IMR-90 (cell line): Measurements from ENCODE around the gene TPP1. TPM values are rescaled to one million over a fixed set of nuclear protein-coding genes. Genes with fewer than 3 reads are reported as not detected.

Source experiments
- ATAC-seq: fragments of 200-7000 bp; cut with Tn5 transposase; 2 replicates; pipeline ENCODE4 v1.9.1; 2020; ENCODE audit warnings: low read depth, mild to moderate bottlenecking, moderate library complexity
- BruUV-seq: library from RNA; stranded (reverse); fragments of 400-500 nt; replicated peaks from 2 replicates; lab custom pipeline; 2021; lab: Mats Ljungman, UMichigan
- CTCF ChIA-PET: fragments of 300-600 bp; formaldehyde crosslinking; extraction: SDS; loops from one replicate; lab custom pipeline; 2021; ENCODE audit warnings: antibody characterized with exemption; lab: Yijun Ruan, JAX
- POLR2A ChIA-PET: fragments of 300-600 bp; sonication (Branson Sonifier 250); formaldehyde crosslinking; loops from one replicate; lab custom pipeline; 2022; ENCODE audit warnings: antibody characterized with exemption; ENCODE audit not compliant: unreplicated experiment; lab: Charles Lee
- DNase-seq: peaks from one replicate; pipeline ENCODE4 v3.0.0; 2013
- H2AFZ ChIP-seq: replicated peaks from 2 replicates; pipeline ENCODE3; 2013; ENCODE audit warnings: low read length, mild to moderate bottlenecking; ENCODE audit not compliant: poor library complexity
- H2AK5ac ChIP-seq: 2 replicates; pipeline ENCODE4 v1.6.1; 2013; ENCODE audit warnings: low read depth, low read length, inconsistent platforms
- H2AK9ac ChIP-seq: replicated peaks from 2 replicates; pipeline ENCODE3; 2013; ENCODE audit warnings: mild to moderate bottlenecking, low read depth, low read length, moderate library complexity; ENCODE audit not compliant: poor library complexity
- H2BK120ac ChIP-seq: 2 replicates; pipeline ENCODE4 v1.6.1; 2013; ENCODE audit warnings: low read depth, low read length, inconsistent platforms
- H2BK15ac ChIP-seq: 3 replicates; pipeline ENCODE4 v1.6.1; 2013; ENCODE audit warnings: low read depth, low read length, inconsistent platforms
- H2BK20ac ChIP-seq: 2 replicates; pipeline ENCODE4 v1.6.1; 2013; ENCODE audit warnings: low read depth, mild to moderate bottlenecking, inconsistent platforms, low read length, moderate library complexity
- H2BK5ac ChIP-seq: 2 replicates; pipeline ENCODE4 v1.6.1; 2013; ENCODE audit warnings: mild to moderate bottlenecking, low read depth, low read length, inconsistent platforms; ENCODE audit not compliant: poor library complexity, severe bottlenecking
- H3K14ac ChIP-seq: replicated peaks from 2 replicates; pipeline ENCODE4 v1.6.1; 2013; ENCODE audit warnings: low read depth, low read length, inconsistent platforms
- H3K18ac ChIP-seq: 2 replicates; pipeline ENCODE4 v1.6.1; 2013; ENCODE audit warnings: low read depth, low read length, control low read depth
- H3K23ac ChIP-seq: 2 replicates; pipeline ENCODE4 v1.6.1; 2013; ENCODE audit warnings: low read depth, low read length, inconsistent platforms
- H3K27ac ChIP-seq: 2 replicates; pipeline ENCODE4 v1.5.1; 2013; ENCODE audit warnings: mild to moderate bottlenecking, control low read depth, low read length; ENCODE audit not compliant: insufficient read depth
- H3K27me3 ChIP-seq: 2 replicates; pipeline ENCODE4 v1.6.1; 2013; ENCODE audit warnings: low read length; ENCODE audit not compliant: control insufficient read depth, insufficient read depth
- H3K36me3 ChIP-seq: 2 replicates; pipeline ENCODE4 v1.6.1; 2013; ENCODE audit warnings: low read length, mixed read lengths; ENCODE audit not compliant: control insufficient read depth, insufficient read depth
- H3K4ac ChIP-seq: 2 replicates; pipeline ENCODE4 v1.6.1; 2013; ENCODE audit warnings: low read depth, low read length, inconsistent platforms
- H3K4me1 ChIP-seq: 2 replicates; pipeline ENCODE4 v1.6.1; 2013; ENCODE audit warnings: low read length, mixed read lengths; ENCODE audit not compliant: control insufficient read depth, insufficient read depth
- H3K4me2 ChIP-seq: 2 replicates; pipeline ENCODE4 v1.6.1; 2013; ENCODE audit warnings: low read depth, mild to moderate bottlenecking, control low read depth, low read length, moderate library complexity
- H3K4me3 ChIP-seq: 2 replicates; pipeline ENCODE4 v1.5.1; 2013; ENCODE audit warnings: low read depth, mild to moderate bottlenecking, control low read depth, low read length, moderate library complexity; ENCODE audit not compliant: insufficient read depth
- H3K56ac ChIP-seq: 2 replicates; pipeline ENCODE4 v1.6.1; 2013; ENCODE audit warnings: low read length, inconsistent platforms; ENCODE audit not compliant: insufficient read depth; ENCODE audit errors: extremely low read depth
- H3K79me1 ChIP-seq, 2 experiments: 2 replicates each; pipeline ENCODE4 v1.6.1; 2013; ENCODE audit warnings: low read length in 2 of 2, inconsistent platforms in 1 of 2, low read depth in 1 of 2
- H3K9ac ChIP-seq: 2 replicates; pipeline ENCODE4 v1.6.1; 2013; ENCODE audit warnings: low read depth, low read length, control low read depth
- H3K9me1 ChIP-seq: 2 replicates; pipeline ENCODE4 v1.6.1; 2013; ENCODE audit warnings: low read length, inconsistent platforms; ENCODE audit not compliant: insufficient read depth
- H3K9me3 ChIP-seq: 2 replicates; pipeline ENCODE4 v1.6.1; 2013; ENCODE audit warnings: low read length; ENCODE audit not compliant: control insufficient read depth, insufficient read depth
- H4K20me1 ChIP-seq: 2 replicates; pipeline ENCODE4 v1.6.1; 2013; ENCODE audit warnings: low read length, inconsistent platforms; ENCODE audit not compliant: insufficient read depth
- H4K5ac ChIP-seq: 2 replicates; pipeline ENCODE4 v1.6.1; 2013; ENCODE audit warnings: mild to moderate bottlenecking, low read depth, low read length, control low read depth
- H4K8ac ChIP-seq, 2 experiments: 2 replicates each; pipeline ENCODE4 v1.6.1; 2013; ENCODE audit warnings: low read depth in 2 of 2, low read length in 2 of 2, control low read depth in 1 of 2, inconsistent platforms in 1 of 2
- H4K91ac ChIP-seq: 2 replicates; pipeline ENCODE4 v1.6.1; 2013; ENCODE audit warnings: low read depth, low read length, inconsistent platforms; ENCODE audit not compliant: insufficient read depth
- CEBPB ChIP-seq: IDR thresholded peaks from 2 replicates; pipeline ENCODE4 v1.6.1; 2012; ENCODE audit warnings: low read depth, low read length, improper control_type of control experiment
- MAFK ChIP-seq: IDR thresholded peaks from 2 replicates; pipeline ENCODE4 v1.6.1; 2012; ENCODE audit warnings: low read depth, low read length, improper control_type of control experiment
- RAD21 ChIP-seq: IDR thresholded peaks from 2 replicates; pipeline ENCODE4 v1.6.1; 2012; ENCODE audit warnings: low read length, improper control_type of control experiment
- USF2 ChIP-seq: fragments of 150-350 bp; IDR thresholded peaks from 2 replicates; pipeline ENCODE4 v1.6.1; 2017; ENCODE audit warnings: mild to moderate bottlenecking, antibody characterized with exemption, low read length, low read depth
- WGBS, 2 experiments: methylation state at CpG; one replicate each; pipeline versions ENCODE4 v1.1.5 to v1.1.7; 2013; ENCODE audit warnings: missing lambda C conversion rate in 2 of 2; ENCODE audit not compliant: insufficient read length in 1 of 2; ENCODE audit errors: extremely low coverage in 2 of 2; 5-methylcytosine and 5-hydroxymethylcytosine counted together
- dilution Hi-C: fragments of 300-500 bp; cut with HindIII; formaldehyde crosslinking; loops from one replicate; pipeline ENCODE4 v1.14.3; 2018; ENCODE audit warnings: low sequenced_read_pairs; ENCODE audit not compliant: unreplicated experiment
- in situ Hi-C: fragments of 300-500 bp; cut with MboI; formaldehyde crosslinking; loops from 3 replicates; pipeline ENCODE4 v1.14.3; 2019; ENCODE audit warnings: low sequenced_read_pairs, inconsistent platforms, mixed read lengths
- intact Hi-C: fragments of 100-400 bp; cut with micrococcal nuclease; formaldehyde crosslinking; loops from 2 replicates; pipeline ENCODE4 v1.10.0; 2022
- polyA plus RNA-seq, 3 experiments: library from polyadenylated mRNA; depleted of rRNA; stranded (reverse); fragments of >200 nt; gene quantifications; 2 replicates each; pipeline ENCODE4 v1.2.3, GENCODE V29; 2012; ENCODE audit warnings: low replicate concordance in 1 of 3
- total RNA-seq: library from RNA; depleted of rRNA; stranded (reverse); fragments of >200 nt; gene quantifications from 2 replicates; pipeline ENCODE4 v1.2.3, GENCODE V29; 2012

The TPP1 gene
- total and polyA plus RNA-seq, 2 of the 4 experiments (the other 2 are of a cell fraction): 33.5 to 108 TPM

DNA sequence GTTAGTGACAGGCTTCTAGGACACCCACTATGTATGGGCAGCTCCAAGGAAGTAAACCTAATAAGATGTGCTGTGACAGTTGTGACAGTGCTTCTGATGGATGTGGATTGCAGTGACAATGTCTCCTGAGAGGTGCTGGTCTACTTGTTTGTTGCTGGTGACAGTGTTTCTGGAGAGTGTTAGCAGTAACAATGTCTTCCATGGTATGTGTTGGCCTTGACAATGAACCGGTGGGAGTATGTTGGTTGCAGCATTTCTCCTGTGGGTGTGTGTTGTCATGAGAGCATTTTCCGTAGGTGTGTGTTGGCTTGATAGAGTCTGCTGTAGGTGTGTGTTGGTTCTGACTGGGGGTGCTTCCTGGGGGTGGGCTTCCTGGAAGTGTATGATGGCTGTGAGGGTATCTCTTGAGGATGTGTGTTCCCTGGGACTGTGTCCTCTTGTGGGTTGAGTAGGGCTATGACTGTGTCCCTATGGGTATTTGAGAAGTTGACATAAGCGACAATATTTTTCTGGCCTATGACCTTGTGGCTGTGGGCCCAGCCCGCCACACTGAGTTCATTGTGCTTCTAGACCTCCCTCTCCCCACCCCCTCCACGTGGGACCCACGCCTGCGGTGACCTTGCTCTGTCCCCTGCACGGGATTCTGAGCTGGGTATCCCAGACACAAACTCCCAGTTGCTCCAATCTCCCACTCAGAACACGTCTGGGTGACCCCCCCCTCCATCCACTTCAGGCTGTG is 35.2 kb upstream of the TPP1 start:
- Histone ChIP-seq H2BK15ac (0 out of 3 replicates have a peak overlapping the region, but pooled peaks have one; percentile 30), H3K9me1 (peaks cover 19% of the 10 kb centered on the region), H2BK20ac (no peak overlapping the region), H3K4me2 (peak overlapping the region; percentile 97; the same call in 1 of the 2 replicates), H3K4me1 (peaks cover 5% of the 10 kb centered on the region), H3K79me1 (peaks cover 3 to 17% of the 10 kb centered on the region in 2 experiments; a peak in 2 of 4 replicates), H2BK120ac (peak overlapping the region; percentile 76; the same call in 1 of the 2 replicates), H3K27ac (no peak overlapping the region), H3K9ac (peak overlapping the region; percentile 76; the same call in 1 of the 2 replicates), H4K8ac (peak overlapping the region; percentile 1 to 78; a peak in 1 of 4 replicates), H4K5ac (no peak overlapping the region; the same call in 1 of the 2 replicates), H2AFZ (peak overlapping the region; percentile 86), H4K91ac (no peak overlapping the region; the same call in 1 of the 2 replicates), H3K18ac (no peak overlapping the region; the same call in 1 of the 2 replicates), H2AK5ac (peak overlapping the region; percentile 85; the same call in 1 of the 2 replicates), H3K4me3 (peak overlapping the region; percentile 58), H2AK9ac (peak overlapping the region; percentile 84), H2BK5ac (no peak overlapping the region), H4K20me1 (0 out of 2 replicates have a peak, but pooled peaks cover 3% of the 10 kb centered on the region), H3K27me3 (peaks cover 17% of the 10 kb centered on the region), H3K36me3 (no peaks in the 10 kb centered on the region), H3K9me3 (no peaks in the 10 kb centered on the region), H3K56ac (no peak overlapping the region), H3K14ac (no peak overlapping the region; the same call in 1 of the 2 replicates), H3K4ac (peak overlapping the region; percentile 85), H3K23ac (peak overlapping the region; percentile 77; the same call in 1 of the 2 replicates)
- TF ChIP-seq CEBPB: no peak
- TF ChIP-seq USF2: no peak
- TF ChIP-seq RAD21: no peak
- TF ChIP-seq MAFK: no peak
- dilution Hi-C loops (no loop called here), intact Hi-C loops (no loop called here), in situ Hi-C loops (no loop called here)
- ATAC-seq (no peak), DNase-seq (no peak)
- 31% methylated on average over 6 of the region's 9 CpGs; no CpG with 5 or more reads in 1 of the 2 experiments for WGBS, 2 experiments
- BruUV-seq: no TSS peak
- ChIA-PET CTCF (no interaction called here), POLR2A (no interaction called here)
